Gastroesophageal sphincter (tissue), 3 donors: Measurements from ENCODE around the gene DYNLL2.
A peak's percentile ranks its signal among the peaks of the same experiment; 100 is the strongest.

Experiments used
- CTCF ChIP-seq, 4 experiments: fragments of 200-600 bp in 2 of 4; fragments of 450-650 bp in 2 of 4; sonication (generic) in 1 of 4; IDR thresholded peaks; one replicate each; pipeline ENCODE4 v1.5.1; 2017 to 2019; ENCODE audit warnings: antibody characterized with exemption in 4 of 4, mild to moderate bottlenecking in 2 of 4, moderate library complexity in 2 of 4
- EP300 ChIP-seq: sonication (generic); formaldehyde crosslinking; IDR thresholded peaks from one replicate; pipeline ENCODE4 v1.6.1; 2017; ENCODE audit warnings: antibody characterized with exemption, mild to moderate bottlenecking
- POLR2A ChIP-seq, 2 donors: fragments of 450-650 bp; IDR thresholded peaks; one replicate each; pipeline ENCODE4 v1.6.1; 2017; ENCODE audit warnings: antibody characterized with exemption in 2 of 2, mild to moderate bottlenecking in 2 of 2, moderate library complexity in 1 of 2
- POLR2AphosphoS5 ChIP-seq: sonication (generic); formaldehyde crosslinking; IDR thresholded peaks from one replicate; pipeline ENCODE4 v1.6.1; 2017; ENCODE audit warnings: antibody characterized with exemption

DNA sequence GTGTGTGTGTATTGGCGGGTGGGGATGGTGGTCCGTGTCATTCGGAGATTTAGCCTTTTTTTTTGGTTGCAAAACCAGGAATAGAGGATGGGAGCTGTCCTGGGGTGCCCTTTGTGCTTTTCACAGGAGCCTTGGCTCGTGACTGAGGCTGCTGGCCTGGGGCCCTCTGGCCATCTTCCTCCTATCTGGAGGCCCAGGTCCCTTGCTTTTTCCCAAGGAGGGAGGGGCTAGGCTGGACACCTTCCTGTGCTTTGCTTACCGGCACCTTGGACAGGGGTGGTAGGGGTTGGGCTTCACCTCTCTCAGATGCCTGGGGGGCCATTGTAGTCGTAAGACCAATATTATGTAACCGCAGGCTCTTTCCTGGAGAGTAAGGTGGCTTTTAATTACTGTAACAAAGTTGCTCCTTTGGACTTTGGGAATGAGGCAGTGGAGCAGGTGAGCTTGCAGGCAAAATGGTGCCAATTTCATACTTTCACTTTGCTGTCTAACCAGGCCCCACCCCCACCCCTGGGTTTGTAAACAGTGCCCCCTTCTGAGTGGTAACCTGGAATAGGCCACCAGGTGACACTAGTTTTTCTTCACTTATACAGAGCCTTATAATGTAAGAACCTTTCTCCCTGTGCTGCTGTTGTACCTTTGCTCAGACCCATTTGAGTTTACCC is 1.2 kb downstream of the DYNLL2 start:
- peak in 1 of 4 experiments; percentile 19 for TF ChIP-seq CTCF (IDR thresholded peaks at IDR 0.05)
- no peak for TF ChIP-seq POLR2A (IDR thresholded peaks at IDR 0.05)
- TF ChIP-seq POLR2AphosphoS5, result no peak
- TF ChIP-seq EP300, result no peak
